ENCODE data around the gene ATP5MC3. TPM values are rescaled to one million over a fixed set of nuclear protein-coding genes. Genes with fewer than 3 reads are reported as not detected.
A peak's percentile ranks its signal among the peaks of the same experiment; 100 is the strongest.
"Not testable (repeated sequence)": the region's sequence is repeated elsewhere in the genome, so short reads cannot be mapped to it uniquely, and the experiment has no call there.

Gene ATP5MC3
- polyA plus RNA-seq (2013, experiment 1 of 2) = 321 TPM
- 335 TPM for polyA plus RNA-seq (2013, experiment 2 of 2)

- Histone ChIP-seq H3K36me3 (ENCODE audit: insufficient read depth, low read length) (peaks cover 40% of the 10 kb centered on the region), H3K27me3 (ENCODE audit: insufficient read depth, low read length) (no peaks in the 10 kb centered on the region)
- WGBS = under 1% methylated on average over 53 of the region's 53 CpGs
Observed at GRCh38 chr2:175181104-175181876, at the start of gene ATP5MC3. Gene ATP5MC3 (minus strand): TSS chr2:175181710. CDS start chr2:175181393, 317 bp downstream.

GRCh38 chr2:175228601-175229000, 47.1 kb upstream of the ATP5MC3 start:
- 74% methylated on average over 4 of the region's 4 CpGs for WGBS

More at GRCh38 chr2:175181104-175181876, at the start of gene ATP5MC3:
- no peaks in the 10 kb centered on the region for H3K9me3 ChIP-seq (ENCODE audit: insufficient read depth, low read depth, low read length)
- H3K27ac ChIP-seq (ENCODE audit: low read depth, low read length) = peak within 1 kb of the TSS; percentile 63
- H3K4me1 ChIP-seq (ENCODE audit: insufficient read depth, low read length) = peaks cover 6% of the 10 kb centered on the region; the same call in 1 of the 2 replicates
- H3K4me3 ChIP-seq (ENCODE audit: low read length) = peak within 1 kb of the TSS; percentile 86
- peak within 1 kb of the TSS; percentile 83 for H3K9ac ChIP-seq (ENCODE audit: low read depth, low read length)

GRCh38 chr2:175228179-175228578, 46.7 kb upstream of the ATP5MC3 start:
- H3K27ac ChIP-seq (ENCODE audit: low read depth, low read length) = no peak overlapping the region
- H3K4me1 ChIP-seq (ENCODE audit: insufficient read depth, low read length) = no peaks in the 10 kb centered on the region
- no peak overlapping the region for H3K4me3 ChIP-seq (ENCODE audit: low read length)
- no peak overlapping the region for H3K9ac ChIP-seq (ENCODE audit: low read depth, low read length)
- H3K27me3 ChIP-seq (ENCODE audit: insufficient read depth, low read length) = peaks cover 2% of the 10 kb centered on the region; the same call in 1 of the 2 replicates
- H3K36me3 ChIP-seq (ENCODE audit: insufficient read depth, low read length) = no peaks in the 10 kb centered on the region
- no peaks in the 10 kb centered on the region for H3K9me3 ChIP-seq (ENCODE audit: insufficient read depth, low read depth, low read length)

More at GRCh38 chr2:175228601-175229000, 47.1 kb upstream of the ATP5MC3 start:
- not testable (repeated sequence) for H3K9ac ChIP-seq (ENCODE audit: low read depth, low read length); H3K4me1 ChIP-seq (ENCODE audit: insufficient read depth, low read length); H3K27ac ChIP-seq (ENCODE audit: low read depth, low read length); H3K9me3 ChIP-seq (ENCODE audit: insufficient read depth, low read depth, low read length); H3K36me3 ChIP-seq (ENCODE audit: insufficient read depth, low read length); H3K27me3 ChIP-seq (ENCODE audit: insufficient read depth, low read length); H3K4me3 ChIP-seq (ENCODE audit: low read length)

GRCh38 chr2:175227393-175227792, 45.9 kb upstream of the ATP5MC3 start:
- no peak overlapping the region for H3K4me3 ChIP-seq (ENCODE audit: low read length)
- H3K4me1 ChIP-seq (ENCODE audit: insufficient read depth, low read length) = no peaks in the 10 kb centered on the region
- no peaks in the 10 kb centered on the region for H3K36me3 ChIP-seq (ENCODE audit: insufficient read depth, low read length)
- no peak overlapping the region for H3K27ac ChIP-seq (ENCODE audit: low read depth, low read length)
- H3K9ac ChIP-seq (ENCODE audit: low read depth, low read length) = no peak overlapping the region
- WGBS = 100% methylated on average over 1 of the region's 1 CpG
- H3K27me3 ChIP-seq (ENCODE audit: insufficient read depth, low read length) = peaks cover 2% of the 10 kb centered on the region; the same call in 1 of the 2 replicates
- H3K9me3 ChIP-seq (ENCODE audit: insufficient read depth, low read depth, low read length) = no peaks in the 10 kb centered on the region

- Histone ChIP-seq H3K9ac (ENCODE audit: low read depth, low read length) (no peak overlapping the region), H3K4me1 (ENCODE audit: insufficient read depth, low read length) (no peaks in the 10 kb centered on the region), H3K4me3 (ENCODE audit: low read length) (no peak overlapping the region), H3K27me3 (ENCODE audit: insufficient read depth, low read length) (peaks cover 2% of the 10 kb centered on the region; the same call in 1 of the 2 replicates), H3K27ac (ENCODE audit: low read depth, low read length) (no peak overlapping the region), H3K9me3 (ENCODE audit: insufficient read depth, low read depth, low read length) (no peaks in the 10 kb centered on the region), H3K36me3 (ENCODE audit: insufficient read depth, low read length) (no peaks in the 10 kb centered on the region)
- WGBS = 90% methylated on average over 3 of the region's 4 CpGs
Observed at GRCh38 chr2:175220075-175220474, 38.6 kb upstream of the ATP5MC3 start.

GRCh38 chr2:175218551-175218950, 37.0 kb upstream of the ATP5MC3 start:
- H3K4me3 ChIP-seq (ENCODE audit: low read length) = no peak overlapping the region
- no peak overlapping the region for H3K27ac ChIP-seq (ENCODE audit: low read depth, low read length)
- H3K9me3 ChIP-seq (ENCODE audit: insufficient read depth, low read depth, low read length) = no peaks in the 10 kb centered on the region
- no peak overlapping the region for H3K9ac ChIP-seq (ENCODE audit: low read depth, low read length)
- H3K27me3 ChIP-seq (ENCODE audit: insufficient read depth, low read length) = no peaks in the 10 kb centered on the region
- H3K36me3 ChIP-seq (ENCODE audit: insufficient read depth, low read length) = no peaks in the 10 kb centered on the region
- H3K4me1 ChIP-seq (ENCODE audit: insufficient read depth, low read length) = no peaks in the 10 kb centered on the region

GRCh38 chr2:175207741-175208438, 26.4 kb upstream of the ATP5MC3 start:
- no peaks in the 10 kb centered on the region for H3K4me1 ChIP-seq (ENCODE audit: insufficient read depth, low read length)
- no peaks in the 10 kb centered on the region for H3K27me3 ChIP-seq (ENCODE audit: insufficient read depth, low read length)
- H3K4me3 ChIP-seq (ENCODE audit: low read length) = no peak overlapping the region
- no peaks in the 10 kb centered on the region for H3K9me3 ChIP-seq (ENCODE audit: insufficient read depth, low read depth, low read length)
- 88% methylated on average over 6 of the region's 6 CpGs for WGBS
- H3K27ac ChIP-seq (ENCODE audit: low read depth, low read length) = no peak overlapping the region
- no peak overlapping the region for H3K9ac ChIP-seq (ENCODE audit: low read depth, low read length)
- no peaks in the 10 kb centered on the region for H3K36me3 ChIP-seq (ENCODE audit: insufficient read depth, low read length)

GRCh38 chr2:175206866-175207265, 25.4 kb upstream of the ATP5MC3 start:
- no peaks in the 10 kb centered on the region for H3K36me3 ChIP-seq (ENCODE audit: insufficient read depth, low read length)
- no peak overlapping the region for H3K27ac ChIP-seq (ENCODE audit: low read depth, low read length)
- no peak overlapping the region for H3K4me3 ChIP-seq (ENCODE audit: low read length)
- 100% methylated on average over 2 of the region's 3 CpGs for WGBS
- H3K4me1 ChIP-seq (ENCODE audit: insufficient read depth, low read length) = no peaks in the 10 kb centered on the region
- no peak overlapping the region for H3K9ac ChIP-seq (ENCODE audit: low read depth, low read length)
- H3K9me3 ChIP-seq (ENCODE audit: insufficient read depth, low read depth, low read length) = no peaks in the 10 kb centered on the region
- H3K27me3 ChIP-seq (ENCODE audit: insufficient read depth, low read length) = no peaks in the 10 kb centered on the region

- no peaks in the 10 kb centered on the region for H3K9me3 ChIP-seq (ENCODE audit: insufficient read depth, low read depth, low read length)
- no peak overlapping the region for H3K27ac ChIP-seq (ENCODE audit: low read depth, low read length)
- no peaks in the 10 kb centered on the region for H3K27me3 ChIP-seq (ENCODE audit: insufficient read depth, low read length)
- no peaks in the 10 kb centered on the region for H3K4me1 ChIP-seq (ENCODE audit: insufficient read depth, low read length)
- H3K36me3 ChIP-seq (ENCODE audit: insufficient read depth, low read length) = no peaks in the 10 kb centered on the region
- H3K4me3 ChIP-seq (ENCODE audit: low read length) = no peak overlapping the region
- 88% methylated on average over 3 of the region's 3 CpGs for WGBS
- no peak overlapping the region for H3K9ac ChIP-seq (ENCODE audit: low read depth, low read length)
Observed at GRCh38 chr2:175205523-175205922, 24.0 kb upstream of the ATP5MC3 start.

GRCh38 chr2:175203621-175204496, 22.3 kb upstream of the ATP5MC3 start:
- WGBS = 55% methylated on average over 12 of the region's 12 CpGs
- Histone ChIP-seq H3K4me3 (ENCODE audit: low read length) (no peak overlapping the region), H3K9me3 (ENCODE audit: insufficient read depth, low read depth, low read length) (no peaks in the 10 kb centered on the region), H3K9ac (ENCODE audit: low read depth, low read length) (no peak overlapping the region), H3K4me1 (ENCODE audit: insufficient read depth, low read length) (no peaks in the 10 kb centered on the region), H3K27me3 (ENCODE audit: insufficient read depth, low read length) (no peaks in the 10 kb centered on the region), H3K27ac (ENCODE audit: low read depth, low read length) (no peak overlapping the region), H3K36me3 (ENCODE audit: insufficient read depth, low read length) (no peaks in the 10 kb centered on the region)

- no peaks in the 10 kb centered on the region for H3K36me3 ChIP-seq (ENCODE audit: insufficient read depth, low read length)
- H3K4me3 ChIP-seq (ENCODE audit: low read length) = no peak overlapping the region
- no peak overlapping the region for H3K9ac ChIP-seq (ENCODE audit: low read depth, low read length)
- H3K27ac ChIP-seq (ENCODE audit: low read depth, low read length) = no peak overlapping the region
- H3K9me3 ChIP-seq (ENCODE audit: insufficient read depth, low read depth, low read length) = no peaks in the 10 kb centered on the region
- no peaks in the 10 kb centered on the region for H3K27me3 ChIP-seq (ENCODE audit: insufficient read depth, low read length)
- H3K4me1 ChIP-seq (ENCODE audit: insufficient read depth, low read length) = no peaks in the 10 kb centered on the region
Observed at GRCh38 chr2:175195012-175195411, 13.5 kb upstream of the ATP5MC3 start.

Data from HUES64 (cell line).